Right ventricle myocardium superior (tissue), 1 donor: Measurements from ENCODE around the gene CHSY1. TPM values are rescaled to one million over a fixed set of nuclear protein-coding genes. Genes with fewer than 3 reads are reported as not detected.
A peak's percentile ranks its signal among the peaks of the same experiment; 100 is the strongest.
"Not testable (repeated sequence)": the region's sequence is repeated elsewhere in the genome, so short reads cannot be mapped to it uniquely, and the experiment has no call there.

Experiments used
- ATAC-seq: fragments of 200-7000 bp; cut with Tn5 transposase; one replicate; pipeline ENCODE4 v1.9.1; 2020; ENCODE audit warnings: mild to moderate bottlenecking; ENCODE audit not compliant: poor library complexity
- DNase-seq: peaks from one replicate; pipeline ENCODE4 v3.0.0-alpha.2; 2020
- intact Hi-C: fragments of 100-400 bp; cut with DNase I; formaldehyde crosslinking; loops from one replicate; pipeline ENCODE4 v1.11.2; 2022
- long read RNA-seq: library from polyadenylated mRNA; unstranded; transcript quantifications from one replicate; pipeline ENCODE4 v2.0.0, GENCODE V29; 2021
- total RNA-seq: library from RNA; stranded (reverse); fragmentation: NEBNext Ultra II Directional; extraction: Animal tissue kit (Norgen Biotek cat#: 25700); gene quantifications from one replicate; pipeline ENCODE4 v1.2.1, GENCODE V29; 2021
- donor health status: DM: no; HTN: yes; CAD: no; lungs with severe emphysema.

The CHSY1 gene, protein sequence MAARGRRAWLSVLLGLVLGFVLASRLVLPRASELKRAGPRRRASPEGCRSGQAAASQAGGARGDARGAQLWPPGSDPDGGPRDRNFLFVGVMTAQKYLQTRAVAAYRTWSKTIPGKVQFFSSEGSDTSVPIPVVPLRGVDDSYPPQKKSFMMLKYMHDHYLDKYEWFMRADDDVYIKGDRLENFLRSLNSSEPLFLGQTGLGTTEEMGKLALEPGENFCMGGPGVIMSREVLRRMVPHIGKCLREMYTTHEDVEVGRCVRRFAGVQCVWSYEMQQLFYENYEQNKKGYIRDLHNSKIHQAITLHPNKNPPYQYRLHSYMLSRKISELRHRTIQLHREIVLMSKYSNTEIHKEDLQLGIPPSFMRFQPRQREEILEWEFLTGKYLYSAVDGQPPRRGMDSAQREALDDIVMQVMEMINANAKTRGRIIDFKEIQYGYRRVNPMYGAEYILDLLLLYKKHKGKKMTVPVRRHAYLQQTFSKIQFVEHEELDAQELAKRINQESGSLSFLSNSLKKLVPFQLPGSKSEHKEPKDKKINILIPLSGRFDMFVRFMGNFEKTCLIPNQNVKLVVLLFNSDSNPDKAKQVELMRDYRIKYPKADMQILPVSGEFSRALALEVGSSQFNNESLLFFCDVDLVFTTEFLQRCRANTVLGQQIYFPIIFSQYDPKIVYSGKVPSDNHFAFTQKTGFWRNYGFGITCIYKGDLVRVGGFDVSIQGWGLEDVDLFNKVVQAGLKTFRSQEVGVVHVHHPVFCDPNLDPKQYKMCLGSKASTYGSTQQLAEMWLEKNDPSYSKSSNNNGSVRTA
- total RNA-seq: 12.7 TPM
- long read RNA-seq, full-length matches to known transcripts: 27 of 35 reads
- long read RNA-seq, partial matches to known transcripts: 1 of 35 reads
- long read RNA-seq, other reads (novel, unspliced or antisense): 7 of 35 reads

DNA sequence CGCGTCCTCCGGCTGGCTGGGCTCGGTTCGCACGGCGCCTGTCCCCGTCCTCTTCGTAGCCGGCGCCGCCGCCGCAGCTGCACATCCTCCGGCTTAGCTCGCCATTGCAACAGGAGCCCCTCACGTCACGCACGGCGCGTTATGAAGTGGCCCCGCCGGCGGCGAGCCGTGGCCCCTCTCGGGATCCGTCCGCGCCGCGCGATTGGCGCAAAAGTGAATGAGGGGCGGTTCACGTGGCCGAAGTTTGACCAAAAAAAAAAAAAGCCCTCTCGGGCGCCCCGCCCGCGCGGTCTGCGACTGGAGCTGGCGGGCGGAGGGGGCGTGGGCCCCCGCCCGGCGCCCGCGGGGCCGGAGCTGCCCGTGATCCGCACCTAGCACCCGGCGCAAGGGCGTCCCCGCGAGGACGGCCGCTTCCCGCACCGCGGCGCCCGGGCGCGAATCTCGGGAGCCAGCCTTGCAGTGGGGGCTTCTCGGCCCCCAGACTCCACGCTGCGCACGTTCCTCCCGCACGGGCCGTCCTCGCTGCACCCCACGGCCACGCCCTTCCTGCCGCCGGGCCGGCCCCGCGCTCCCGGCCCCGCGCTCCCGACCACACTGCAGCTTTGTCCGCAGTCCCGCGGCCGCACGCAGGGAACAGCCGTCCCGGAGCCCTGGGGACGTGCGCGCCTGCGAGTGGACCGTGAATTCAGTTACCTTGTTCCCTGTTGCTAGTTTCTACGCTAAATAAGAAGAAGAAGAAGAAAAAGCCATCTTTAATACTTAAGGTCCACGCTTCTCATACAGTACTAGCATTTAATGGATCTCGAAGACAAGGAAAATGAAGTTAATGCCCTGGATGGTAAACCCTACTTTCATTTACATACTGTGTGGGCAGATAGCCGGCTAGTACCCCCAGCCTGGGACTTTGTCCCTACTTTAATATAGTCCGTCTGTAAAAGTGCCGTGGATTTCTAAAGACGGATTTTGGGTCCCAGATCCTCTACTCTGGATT lies at the start of gene CHSY1:
Gene CHSY1 (minus strand): TSS at position 219 of the 991 bp plus-strand sequence. CDS start 592 bp downstream, outside the sequence.
- peak; percentile 96 for DNase-seq
- intact Hi-C loops: loop anchor here (10.0 kb wide), 1 partner anchor 127 kb away; no protein-coding TSS in a partner anchor
- ATAC-seq: peak; percentile 92

DNA sequence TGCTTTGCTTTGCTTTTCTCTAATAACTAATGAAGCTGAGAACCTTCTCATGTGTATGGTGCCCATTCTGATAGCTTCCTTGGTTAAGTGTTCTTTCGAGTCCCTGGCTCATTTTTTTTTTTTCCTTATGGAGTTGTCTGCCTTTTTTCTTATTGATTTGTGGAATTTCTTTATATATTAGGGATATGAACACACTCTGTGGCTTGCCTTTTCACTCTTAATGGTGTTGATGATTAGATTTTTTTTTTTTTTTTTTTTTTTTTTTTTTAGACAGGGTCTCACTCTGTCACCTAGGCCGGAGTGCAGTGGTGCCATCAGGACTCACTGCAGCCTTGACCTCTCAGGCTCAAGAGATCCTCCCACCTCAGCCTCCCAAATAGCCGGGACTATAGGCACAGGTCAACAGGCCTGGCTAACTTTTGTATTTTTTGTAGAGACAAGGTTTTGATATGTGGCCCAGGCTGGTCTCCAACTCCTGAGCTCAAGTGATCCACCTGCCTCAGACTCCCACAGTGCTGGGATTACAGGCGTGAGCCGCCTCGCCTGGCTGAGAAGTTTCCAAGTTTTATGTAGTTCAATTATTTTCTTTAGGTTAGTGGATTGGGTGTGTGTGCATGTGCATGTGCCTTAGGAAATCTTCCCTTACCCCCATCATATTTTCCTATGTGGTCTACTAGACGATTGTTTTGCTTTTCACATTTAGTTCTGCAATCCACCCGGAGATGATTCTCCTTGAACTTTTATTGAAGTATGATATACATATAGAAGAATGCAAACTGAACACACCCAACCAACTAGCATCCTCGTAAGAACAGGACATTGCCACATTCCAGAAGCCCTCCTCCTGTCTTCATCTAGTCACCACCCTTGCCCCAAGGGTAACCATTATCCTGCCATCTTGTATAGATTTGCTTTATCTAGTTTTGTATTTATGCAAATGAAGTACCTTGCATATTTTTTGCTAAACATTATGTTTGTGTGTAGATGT lies 44.9 kb upstream of the CHSY1 start:
- intact Hi-C loops: no loop called here
- no peak for DNase-seq
- ATAC-seq: no peak

DNA sequence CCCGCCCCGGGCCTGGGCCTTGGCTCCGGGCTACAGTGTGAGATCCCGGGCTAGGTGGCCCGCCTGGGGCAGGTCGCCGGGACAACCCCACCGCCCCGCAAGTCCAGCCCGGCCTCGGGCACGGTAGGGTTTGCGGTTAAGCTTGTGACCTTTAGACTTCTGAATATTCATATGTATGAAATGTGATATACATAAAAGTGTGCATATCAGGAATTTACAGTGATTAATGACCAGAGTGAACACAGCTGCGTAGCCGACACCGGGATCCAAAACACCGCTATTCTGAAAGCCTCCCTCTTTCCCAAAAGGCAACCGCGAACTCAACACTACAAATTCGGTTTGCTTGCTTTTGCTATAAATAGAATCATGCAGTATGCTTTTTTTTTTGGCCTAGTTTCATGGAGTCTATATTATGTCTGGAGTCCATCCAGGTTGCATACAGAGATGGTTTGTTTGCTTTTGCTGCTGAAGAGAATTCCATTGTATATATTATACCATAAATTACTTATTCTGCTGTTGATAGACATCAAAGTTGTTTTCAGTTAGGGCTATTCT lies 43.8 kb upstream of the CHSY1 start:
- intact Hi-C loops: no loop called here
- no peak for DNase-seq
- no peak for ATAC-seq

DNA sequence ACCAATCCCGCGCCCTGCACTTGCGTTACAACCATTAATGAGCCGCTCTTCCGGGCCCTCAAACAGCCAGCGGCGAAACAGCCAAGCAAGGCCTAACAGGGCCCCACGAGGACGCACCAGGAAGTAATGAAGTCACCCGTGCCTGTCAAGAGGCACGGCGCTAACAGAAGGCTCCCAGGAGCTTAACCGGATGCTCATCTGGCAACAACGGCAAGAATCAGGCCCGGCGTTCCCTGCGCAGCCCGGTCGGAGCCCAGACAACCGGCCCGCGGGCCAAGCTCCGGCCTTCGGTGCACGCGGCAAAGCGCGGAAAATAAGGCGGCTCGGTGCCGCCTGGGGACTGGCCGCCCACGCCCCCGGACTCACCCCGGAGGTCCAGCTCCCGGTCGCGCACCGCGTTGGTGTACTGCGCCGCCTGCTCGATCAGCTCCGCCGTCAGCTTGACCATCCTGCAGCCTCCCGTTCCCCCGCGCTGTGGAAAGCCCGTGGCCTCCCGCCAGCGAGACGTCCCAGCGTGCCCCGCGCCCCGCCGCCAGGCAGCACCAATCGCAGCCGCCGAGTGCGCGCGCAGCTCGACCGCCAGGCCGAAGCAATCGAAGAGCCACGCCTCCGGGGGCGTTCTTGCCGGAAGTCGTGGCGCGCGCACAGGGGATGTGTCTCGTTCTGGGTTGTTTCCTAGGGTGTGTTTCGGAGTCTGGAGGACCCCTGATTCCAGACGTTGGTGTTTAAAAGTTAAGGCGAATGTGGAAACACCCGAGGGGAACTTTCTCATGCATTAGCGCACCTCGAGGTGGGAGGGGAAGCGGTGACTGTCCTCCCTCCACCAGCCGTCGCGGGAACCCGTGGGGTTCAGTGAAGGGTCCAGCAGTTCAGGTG lies 43.1 kb upstream of the CHSY1 start, which contains the start of gene SNRPA1:
Gene SNRPA1 (minus strand): TSS at position 518 of the 876 bp plus-strand sequence. CDS start 70 bp downstream, at position 448.
- ATAC-seq: peak; percentile 97
- intact Hi-C loops: no loop called here
- peak; percentile 100 for DNase-seq

DNA sequence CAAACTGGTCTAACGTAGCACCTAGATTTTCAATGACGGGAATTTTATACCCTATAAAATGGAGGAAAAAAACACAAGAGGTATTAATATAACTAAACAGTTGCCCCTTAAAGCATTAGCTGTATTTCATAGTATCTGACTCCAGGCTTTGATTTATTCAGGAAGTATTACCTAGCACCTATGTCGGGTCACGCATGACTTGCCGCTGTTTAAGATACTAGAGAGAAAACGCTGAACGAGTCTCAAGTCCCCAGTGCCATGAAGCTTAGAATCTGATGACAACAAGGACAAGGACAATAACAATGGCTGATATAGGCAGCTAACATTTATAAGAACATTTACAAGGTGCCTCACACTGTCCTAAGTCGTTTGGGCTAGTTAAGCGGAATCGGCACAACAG lies 41.3 kb upstream of the CHSY1 start:
- intact Hi-C loops: no loop called here
- no peak for DNase-seq
- no peak for ATAC-seq

DNA sequence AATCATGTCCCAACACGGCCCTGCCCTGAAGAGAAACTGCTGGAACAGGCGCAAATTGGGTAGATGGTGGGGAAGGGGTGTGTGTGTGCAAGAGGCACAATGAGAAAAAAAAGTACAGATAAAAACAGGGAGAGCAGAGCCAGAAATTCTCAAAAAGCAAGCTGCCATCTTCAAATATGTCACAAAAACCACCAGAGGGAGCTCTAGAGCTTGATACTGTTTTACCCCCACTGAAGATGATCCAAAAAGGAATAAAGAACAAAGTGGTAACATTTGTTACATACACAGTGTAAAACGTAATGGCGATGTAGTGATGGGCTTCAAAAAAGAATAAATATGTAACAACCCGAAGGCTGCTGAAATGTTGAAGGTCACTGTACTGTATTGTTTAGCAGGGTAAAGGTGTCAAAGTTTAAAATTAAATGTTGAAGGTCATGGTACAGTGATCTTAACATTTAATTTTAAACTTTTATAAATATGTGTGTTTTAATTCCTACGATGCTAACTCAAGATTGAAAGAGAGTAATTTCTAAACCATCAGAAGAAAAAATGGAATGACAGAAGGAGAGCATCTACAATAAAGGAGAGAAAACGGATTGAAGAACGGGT lies 37.2 kb upstream of the CHSY1 start:
- peak; percentile 50 for ATAC-seq
- intact Hi-C loops: no loop called here

DNA sequence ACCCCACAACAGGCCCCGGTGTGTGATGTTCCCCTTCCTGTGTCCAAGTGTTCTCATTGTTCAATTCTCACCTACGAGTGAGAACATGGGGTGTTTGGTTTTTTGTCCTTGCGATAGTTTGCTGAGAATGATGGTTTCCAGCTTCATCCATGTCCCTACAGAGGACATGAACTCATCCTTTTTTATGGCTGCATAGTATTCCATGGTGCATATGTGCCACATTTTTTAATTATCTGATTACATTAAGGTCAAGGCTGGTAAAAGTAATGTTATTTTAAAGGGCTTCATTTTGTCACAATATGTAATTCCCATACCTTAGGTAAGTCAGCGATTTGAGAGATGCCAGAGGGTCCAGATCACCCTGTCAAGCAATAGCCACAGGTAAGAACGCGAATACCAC lies 35.5 kb upstream of the CHSY1 start:
- intact Hi-C loops, DNase-seq, ATAC-seq: not testable (repeated sequence)

More for the DNA sequence above, 37.2 kb upstream of the CHSY1 start:
- no peak for DNase-seq

DNA sequence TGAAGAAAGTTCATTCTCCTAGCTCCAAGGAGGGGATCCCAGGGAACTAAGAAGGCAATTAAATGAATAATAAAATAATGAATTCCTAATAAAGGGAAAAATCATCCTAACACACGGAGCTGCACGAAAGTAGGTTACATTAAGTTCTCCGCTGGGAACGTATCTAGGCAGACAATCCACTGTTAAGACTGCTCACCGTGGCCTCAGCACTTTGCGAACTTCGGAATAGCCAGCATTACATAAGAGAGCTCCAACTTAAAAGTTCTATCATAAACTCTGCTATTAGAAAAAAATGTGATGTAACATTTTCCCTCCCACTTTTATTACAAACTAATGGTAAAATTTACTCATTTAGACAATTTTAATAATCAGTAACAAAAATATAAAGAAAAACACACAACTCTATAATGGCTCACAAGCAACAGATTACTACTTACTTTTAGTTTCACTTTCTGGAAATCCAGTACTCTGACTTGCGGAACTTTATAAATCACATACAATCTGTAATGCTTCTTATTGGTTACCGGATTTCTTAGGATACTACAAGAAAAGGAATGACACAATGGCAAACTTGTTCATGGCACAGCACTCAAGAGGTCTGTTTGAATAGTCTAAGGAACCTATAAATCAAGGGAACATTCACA lies 34.7 kb upstream of the CHSY1 start:
- intact Hi-C loops: no loop called here
- ATAC-seq (no peak), DNase-seq (no peak)

DNA sequence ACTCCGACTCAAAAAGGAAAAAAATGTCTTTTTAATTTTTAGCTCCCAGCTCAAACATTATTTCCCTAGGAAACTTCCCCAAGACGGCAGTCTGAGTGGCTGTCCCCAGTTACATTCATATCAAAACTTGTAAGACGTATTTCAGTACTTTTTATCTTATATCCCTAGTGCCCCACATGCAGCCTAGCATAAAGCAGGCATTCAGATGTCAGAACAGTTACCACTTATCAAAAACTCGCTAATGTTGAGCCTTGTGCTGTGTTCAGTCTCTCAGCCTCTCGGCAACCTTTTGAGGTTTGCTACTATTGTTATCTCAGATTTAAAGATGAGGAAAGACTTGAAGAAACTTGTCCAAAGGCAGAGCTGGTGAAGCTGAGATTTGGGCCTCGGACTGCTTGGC lies 32.1 kb upstream of the CHSY1 start:
- intact Hi-C loops: no loop called here
- ATAC-seq (no peak), DNase-seq (no peak)

DNA sequence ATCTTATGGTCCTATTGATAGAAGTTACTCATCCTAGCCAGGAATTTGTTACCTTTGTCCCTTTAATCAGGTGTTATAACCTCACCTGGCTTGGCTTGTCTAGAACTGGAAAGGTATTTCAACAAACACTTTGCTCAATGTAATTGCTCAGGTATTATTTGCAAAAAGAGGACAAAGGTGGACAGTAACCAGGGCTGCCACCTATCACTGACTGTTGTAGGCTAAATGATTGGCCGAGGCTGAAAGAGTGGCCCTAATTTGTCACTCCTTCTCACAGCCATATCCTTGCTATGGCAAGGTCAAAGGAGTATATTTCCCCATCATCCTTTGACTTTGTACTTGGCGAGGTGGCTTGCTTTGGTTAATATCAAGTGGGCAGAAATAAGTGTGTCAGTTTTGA lies 28.2 kb upstream of the CHSY1 start:
- intact Hi-C loops: no loop called here
- DNase-seq: no peak
- ATAC-seq: no peak

DNA sequence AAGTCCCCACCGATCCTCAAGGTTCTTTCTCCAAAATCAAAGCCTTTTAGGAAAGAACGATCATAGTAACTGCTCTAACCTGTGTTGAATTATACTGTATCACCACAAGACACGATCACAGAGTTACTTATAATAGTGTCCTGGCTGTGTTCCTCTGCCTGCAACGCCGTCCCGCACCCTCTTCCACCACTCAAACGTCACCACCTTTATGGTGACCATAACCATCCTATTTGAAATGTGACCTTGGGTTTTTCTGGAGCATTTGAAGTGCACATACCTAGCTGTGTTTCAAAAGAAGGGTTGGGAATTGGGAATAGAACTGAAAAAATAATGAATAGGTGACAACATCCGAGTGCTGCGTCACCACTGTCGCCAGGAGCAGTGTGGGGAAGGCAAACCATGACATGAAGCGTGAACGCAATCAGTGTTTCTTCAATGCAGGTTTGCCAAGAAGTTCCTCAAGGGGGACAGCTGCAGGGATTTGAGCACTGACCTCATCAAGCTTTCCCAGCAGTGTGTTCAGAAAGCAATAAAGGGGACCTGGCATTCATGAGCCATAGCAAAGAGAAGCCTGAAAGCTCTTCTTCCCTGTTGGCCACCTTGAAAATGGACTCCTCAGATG lies 26.2 kb upstream of the CHSY1 start:
- DNase-seq (no peak), ATAC-seq (no peak)
- intact Hi-C loops: no loop called here

DNA sequence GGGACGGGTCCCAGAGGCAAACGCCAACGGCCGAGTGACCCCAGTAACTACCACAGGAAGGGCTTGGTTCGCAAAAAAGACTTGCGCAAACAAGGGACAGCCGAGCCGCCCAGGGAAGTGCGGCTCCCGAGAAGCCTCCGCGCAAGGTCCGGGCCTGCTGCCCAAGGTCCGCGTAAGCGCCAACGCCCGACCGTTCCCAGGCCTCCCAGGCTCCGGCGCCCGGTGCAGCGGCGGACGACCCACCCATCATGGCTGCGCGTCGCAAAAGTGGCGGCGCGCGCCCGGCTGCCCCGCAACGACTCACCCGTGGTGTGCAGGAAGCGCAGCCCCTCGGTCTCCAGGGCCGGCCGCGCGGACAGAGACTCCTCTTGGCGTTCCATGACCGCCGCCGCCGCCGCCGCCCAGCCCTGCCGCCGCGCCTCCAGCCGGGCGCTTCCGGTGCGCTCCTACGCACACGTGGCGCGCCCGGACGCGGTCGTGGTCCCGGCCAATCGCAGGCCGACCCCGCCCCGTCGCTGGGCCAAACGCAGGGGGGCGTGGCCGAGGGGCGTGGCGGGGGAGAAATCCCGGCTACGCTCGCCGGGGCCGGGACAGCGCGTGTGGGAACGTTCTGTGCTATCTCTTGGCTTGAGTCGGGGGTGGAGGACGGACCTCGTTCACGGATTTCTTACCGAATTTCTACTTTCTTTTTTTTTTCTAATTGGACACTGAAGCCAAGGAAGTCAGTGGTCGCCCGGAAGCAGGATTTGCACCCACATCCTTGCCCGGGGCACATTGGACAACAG lies 25.4 kb upstream of the CHSY1 start, which contains the start of gene SELENOS:
Gene SELENOS (minus strand): TSS at position 448 of the 785 bp plus-strand sequence. CDS start 68 bp downstream, at position 380.
- intact Hi-C loops: no loop called here
- ATAC-seq: peak; percentile 98
- peak; percentile 96 for DNase-seq

DNA sequence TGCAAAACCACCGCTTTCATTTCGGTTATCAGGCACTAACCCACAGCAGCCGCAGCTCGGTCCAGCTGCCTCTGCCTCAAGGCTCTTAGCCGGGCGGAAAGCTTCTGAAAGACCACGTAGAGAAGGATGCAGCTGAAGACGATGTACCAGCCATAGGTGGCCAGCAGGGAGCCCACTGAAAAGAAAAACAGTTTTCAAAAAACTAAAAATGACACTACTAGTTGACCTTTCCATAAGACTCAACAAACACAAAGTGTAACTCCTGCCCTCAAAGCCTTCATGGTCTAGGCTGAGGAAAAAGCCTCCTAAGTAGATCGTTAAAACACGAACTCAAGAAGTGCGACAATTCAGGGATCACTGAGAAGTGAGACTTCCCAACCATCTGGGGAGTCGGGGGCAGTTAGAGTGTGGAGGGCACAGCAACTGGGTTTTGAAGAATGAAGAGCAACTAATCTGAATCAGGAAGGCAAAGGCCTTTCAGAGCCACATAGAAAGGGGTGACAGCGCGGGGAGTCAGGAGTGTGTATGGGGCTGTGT lies 24.7 kb upstream of the CHSY1 start:
- intact Hi-C loops: no loop called here
- ATAC-seq: no peak

DNA sequence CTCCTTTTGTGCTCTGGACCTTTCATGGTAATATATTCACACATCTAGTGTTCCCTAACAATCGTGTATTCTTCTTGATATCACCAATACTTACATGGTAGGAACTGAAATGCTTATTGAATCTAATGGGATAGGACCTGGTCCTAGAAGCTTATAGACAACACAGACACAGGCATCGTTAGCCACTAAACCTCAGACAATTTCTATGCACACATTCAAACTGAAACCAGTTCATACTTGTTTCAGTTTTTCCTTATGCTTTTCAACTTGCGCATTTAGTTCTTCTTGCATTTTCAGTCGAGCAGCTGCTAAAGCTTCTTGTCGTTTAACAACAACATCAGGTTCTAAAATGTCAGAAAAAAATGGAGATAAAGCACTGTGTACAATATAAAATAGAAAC lies 23.2 kb upstream of the CHSY1 start:
- intact Hi-C loops: no loop called here
- DNase-seq (no peak), ATAC-seq (no peak)

More for the DNA sequence above, 24.7 kb upstream of the CHSY1 start:
- no peak for DNase-seq
